ENCODE results near the gene AKR1B15.
"Not testable (repeated sequence)": the region's sequence is repeated elsewhere in the genome, so short reads cannot be mapped to it uniquely, and the experiment has no call there.

The AKR1B15 gene

GRCh38 chr7:134520130-134520529 is 28.8 kb upstream of the AKR1B15 start:
- no peaks in the 10 kb centered on the region for H3K4me1 Mint-ChIP-seq (ENCODE audit: low read depth in 2 of 2)
- no peak overlapping the region for H3K4me3 Mint-ChIP-seq
- no peak overlapping the region for H3K27ac Mint-ChIP-seq
- H3K27me3 Mint-ChIP-seq, result peaks cover 38 to 71% of the 10 kb centered on the region in 2 donors
- DNase-seq (no peak), ATAC-seq (replicated peaks) (no peak)
- H3K9me3 Mint-ChIP-seq, result no peaks in the 10 kb centered on the region
- H3K36me3 Mint-ChIP-seq (ENCODE audit: insufficient read depth), result no peaks in the 10 kb centered on the region

GRCh38 chr7:134522601-134523000 is 26.3 kb upstream of the AKR1B15 start:
- H3K27ac Mint-ChIP-seq, result no peak overlapping the region
- H3K4me3 Mint-ChIP-seq, result no peak overlapping the region
- peaks cover 37 to 67% of the 10 kb centered on the region in 2 donors for H3K27me3 Mint-ChIP-seq
- H3K9me3 Mint-ChIP-seq, result no peaks in the 10 kb centered on the region
- H3K4me1 Mint-ChIP-seq (ENCODE audit: low read depth in 2 of 2), result no peaks in the 10 kb centered on the region
- DNase-seq (no peak), ATAC-seq (replicated peaks) (no peak)
- H3K36me3 Mint-ChIP-seq (ENCODE audit: insufficient read depth), result no peaks in the 10 kb centered on the region

- H3K36me3 Mint-ChIP-seq (ENCODE audit: insufficient read depth); H3K4me1 Mint-ChIP-seq (ENCODE audit: low read depth in 2 of 2); H3K27ac Mint-ChIP-seq; H3K9me3 Mint-ChIP-seq; DNase-seq; ATAC-seq (replicated peaks); H3K4me3 Mint-ChIP-seq: not testable (repeated sequence)
- H3K27me3 Mint-ChIP-seq, result peaks cover 47 to 69% of the 10 kb centered on the region in 2 donors
Measured at GRCh38 chr7:134525449-134525848, 23.5 kb upstream of the AKR1B15 start.

- not testable (repeated sequence) for H3K9me3 Mint-ChIP-seq; DNase-seq; ATAC-seq (replicated peaks); H3K4me3 Mint-ChIP-seq; H3K4me1 Mint-ChIP-seq (ENCODE audit: low read depth in 2 of 2); H3K27ac Mint-ChIP-seq; H3K36me3 Mint-ChIP-seq (ENCODE audit: insufficient read depth)
- peaks cover 47 to 71% of the 10 kb centered on the region in 2 donors for H3K27me3 Mint-ChIP-seq
Measured at GRCh38 chr7:134526552-134527248, 22.2 kb upstream of the AKR1B15 start.

DNA sequence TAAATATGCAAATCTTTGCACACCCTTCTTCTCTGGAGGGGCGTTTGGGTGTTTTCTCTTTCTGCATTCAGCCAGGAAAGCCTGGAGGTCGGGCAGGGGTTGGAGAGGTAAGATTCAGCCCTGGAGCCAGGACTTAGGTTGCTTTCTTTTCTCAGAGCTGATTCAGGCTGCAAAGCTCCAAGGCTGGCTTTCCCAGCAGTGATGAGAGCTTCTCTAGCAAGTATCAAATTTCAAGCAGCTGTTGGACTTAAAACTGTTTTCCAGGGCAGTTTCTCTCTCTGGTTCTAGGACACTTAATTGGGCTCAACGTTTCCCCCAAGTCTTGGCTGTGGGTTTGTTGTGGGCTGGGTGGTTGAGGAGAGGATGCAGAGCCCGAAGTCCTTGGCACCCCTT is 20.9 kb upstream of the AKR1B15 start:
- ATAC-seq (replicated peaks), result no peak
- Mint-ChIP-seq H3K4me3 (no peak overlapping the region), H3K27me3 (peaks cover 48 to 72% of the 10 kb centered on the region in 2 donors), H3K27ac (no peak overlapping the region), H3K9me3 (no peaks in the 10 kb centered on the region), H3K36me3 (ENCODE audit: insufficient read depth) (no peaks in the 10 kb centered on the region), H3K4me1 (ENCODE audit: low read depth in 2 of 2) (no peaks in the 10 kb centered on the region)
- DNase-seq, result no peak

DNA sequence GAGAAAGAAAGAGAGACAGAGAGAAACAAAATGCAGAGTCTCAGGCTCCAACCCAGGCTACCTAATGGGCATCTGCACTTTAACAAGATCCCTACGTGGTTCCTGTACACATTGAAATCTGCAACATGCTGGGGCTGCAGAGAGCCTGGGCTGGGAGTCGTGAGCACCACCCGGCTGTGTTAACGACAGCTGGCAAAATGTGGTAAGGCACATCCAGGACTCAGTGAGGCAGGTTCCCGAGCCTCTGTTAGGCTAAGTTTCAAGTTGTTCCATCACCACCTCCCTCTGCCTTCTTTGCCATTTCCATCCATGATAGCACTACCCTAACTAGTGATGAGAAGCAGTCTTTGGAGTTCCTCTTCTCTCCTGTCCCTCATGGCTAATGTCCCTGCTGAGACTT is 20.2 kb upstream of the AKR1B15 start:
- H3K27me3 Mint-ChIP-seq, result peaks cover 46 to 78% of the 10 kb centered on the region in 2 donors
- H3K4me3 Mint-ChIP-seq, result no peak overlapping the region
- no peak for DNase-seq
- ATAC-seq (replicated peaks), result no peak
- no peaks in the 10 kb centered on the region for H3K9me3 Mint-ChIP-seq
- no peaks in the 10 kb centered on the region for H3K36me3 Mint-ChIP-seq (ENCODE audit: insufficient read depth)
- H3K27ac Mint-ChIP-seq, result no peak overlapping the region
- H3K4me1 Mint-ChIP-seq (ENCODE audit: low read depth in 2 of 2), result no peaks in the 10 kb centered on the region

- DNase-seq (no peak), ATAC-seq (replicated peaks) (no peak)
- no peaks in the 10 kb centered on the region for H3K36me3 Mint-ChIP-seq (ENCODE audit: insufficient read depth)
- no peak overlapping the region for H3K4me3 Mint-ChIP-seq
- peaks cover 31 to 68% of the 10 kb centered on the region in 2 donors for H3K27me3 Mint-ChIP-seq
- no peak overlapping the region for H3K27ac Mint-ChIP-seq
- no peaks in the 10 kb centered on the region for H3K4me1 Mint-ChIP-seq (ENCODE audit: low read depth in 2 of 2)
- H3K9me3 Mint-ChIP-seq, result no peaks in the 10 kb centered on the region
Measured at GRCh38 chr7:134530460-134530859, 18.4 kb upstream of the AKR1B15 start.

GRCh38 chr7:134532180-134532953 is 16.5 kb upstream of the AKR1B15 start:
- no peaks in the 10 kb centered on the region for H3K9me3 Mint-ChIP-seq
- H3K27ac Mint-ChIP-seq, result no peak overlapping the region
- no peaks in the 10 kb centered on the region for H3K36me3 Mint-ChIP-seq (ENCODE audit: insufficient read depth)
- ATAC-seq (replicated peaks) (no peak), DNase-seq (no peak)
- H3K27me3 Mint-ChIP-seq, result peaks cover 24 to 70% of the 10 kb centered on the region in 2 donors
- no peak overlapping the region for H3K4me3 Mint-ChIP-seq
- no peaks in the 10 kb centered on the region for H3K4me1 Mint-ChIP-seq (ENCODE audit: low read depth in 2 of 2)

GRCh38 chr7:134532954-134533218 is 16.0 kb upstream of the AKR1B15 start:
- Mint-ChIP-seq H3K4me1 (ENCODE audit: low read depth in 2 of 2) (no peaks in the 10 kb centered on the region), H3K36me3 (ENCODE audit: insufficient read depth) (no peaks in the 10 kb centered on the region), H3K4me3 (no peak overlapping the region), H3K27me3 (peaks cover 24 to 68% of the 10 kb centered on the region in 2 donors), H3K27ac (no peak overlapping the region), H3K9me3 (no peaks in the 10 kb centered on the region)
- DNase-seq, result no peak
- no peak for ATAC-seq (replicated peaks)

DNA sequence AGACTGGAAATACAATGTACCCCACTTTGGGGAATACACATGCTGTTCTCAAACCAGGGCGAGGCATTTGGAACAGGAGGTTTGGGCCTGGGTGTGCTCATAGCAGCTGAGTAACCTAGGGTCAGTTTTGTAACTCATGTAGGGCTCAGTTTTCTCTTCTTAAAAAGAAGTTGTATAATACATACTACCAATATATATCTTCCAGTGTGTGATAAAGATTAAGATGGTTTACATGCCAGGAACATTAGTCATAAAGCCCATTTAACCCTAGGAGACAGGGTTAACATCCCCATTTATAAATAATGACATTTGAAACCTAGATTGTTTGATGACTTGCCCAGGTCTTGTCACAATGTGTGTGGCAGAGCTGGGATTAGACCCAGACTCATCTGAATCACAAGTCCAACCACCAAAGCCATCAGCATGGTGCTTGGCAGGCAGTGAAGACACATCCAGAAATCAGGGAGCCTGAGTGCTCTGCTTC is 15.6 kb upstream of the AKR1B15 start:
- H3K9me3 Mint-ChIP-seq, result no peaks in the 10 kb centered on the region
- H3K27me3 Mint-ChIP-seq, result peaks cover 24 to 68% of the 10 kb centered on the region in 2 donors
- ATAC-seq (replicated peaks) (no peak), DNase-seq (no peak)
- H3K4me1 Mint-ChIP-seq (ENCODE audit: low read depth in 2 of 2), result no peaks in the 10 kb centered on the region
- no peak overlapping the region for H3K27ac Mint-ChIP-seq
- H3K36me3 Mint-ChIP-seq (ENCODE audit: insufficient read depth), result no peaks in the 10 kb centered on the region
- H3K4me3 Mint-ChIP-seq, result no peak overlapping the region

DNA sequence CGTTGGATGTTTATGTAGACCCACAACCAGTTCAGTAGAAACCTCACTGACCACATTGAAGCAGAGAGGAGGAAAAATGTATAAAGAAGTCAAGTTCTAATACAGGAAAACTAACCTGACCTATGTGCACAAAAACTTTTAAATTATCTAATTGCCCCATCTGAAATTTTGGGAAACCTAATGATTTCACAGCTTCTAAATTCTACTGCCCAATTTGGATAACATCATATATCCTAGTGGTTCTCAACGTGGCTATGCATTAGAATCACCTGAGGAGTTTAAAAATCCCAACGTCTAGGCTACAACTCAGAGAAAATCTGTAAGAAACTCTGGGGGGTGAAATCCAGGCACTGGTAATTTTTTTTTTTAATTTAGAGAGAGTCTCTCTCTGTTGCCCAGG is 14.3 kb upstream of the AKR1B15 start:
- H3K27me3 Mint-ChIP-seq, result peaks cover 26 to 68% of the 10 kb centered on the region in 2 donors
- no peak overlapping the region for H3K27ac Mint-ChIP-seq
- no peak for ATAC-seq (replicated peaks)
- no peaks in the 10 kb centered on the region for H3K36me3 Mint-ChIP-seq (ENCODE audit: insufficient read depth)
- H3K4me3 Mint-ChIP-seq, result no peak overlapping the region
- H3K4me1 Mint-ChIP-seq (ENCODE audit: low read depth in 2 of 2), result no peaks in the 10 kb centered on the region
- no peaks in the 10 kb centered on the region for H3K9me3 Mint-ChIP-seq
- DNase-seq, result no peak

DNA sequence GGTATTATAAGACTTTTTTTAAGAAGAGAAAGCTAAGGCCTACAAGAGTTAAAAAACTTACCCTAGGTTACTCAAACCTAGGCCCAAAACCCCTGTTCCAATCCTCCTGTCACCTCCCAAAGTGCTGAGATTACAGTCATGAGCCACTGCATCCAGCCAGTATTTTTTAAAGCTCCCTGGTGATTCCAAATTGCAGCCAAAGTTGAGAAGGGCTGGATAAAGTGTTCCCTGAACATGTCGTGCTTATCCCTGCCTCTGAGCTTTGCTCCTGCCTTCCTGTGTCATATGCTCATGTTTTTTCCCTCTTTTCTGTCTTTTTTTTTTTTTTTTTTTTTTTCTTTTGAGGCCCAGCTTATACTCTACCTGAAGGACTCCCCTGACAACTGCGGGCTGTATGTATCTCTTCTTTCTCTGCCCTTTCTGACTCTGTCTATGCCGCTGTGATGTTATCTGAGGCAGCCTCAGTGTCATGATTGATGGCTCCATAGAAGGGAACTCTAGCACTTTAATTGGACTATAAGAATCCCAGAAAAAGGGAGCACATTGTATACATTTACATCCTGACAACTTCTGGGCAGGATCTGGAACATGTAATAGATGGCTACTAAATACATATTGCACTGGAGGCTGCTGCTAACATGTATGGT is 13.5 kb upstream of the AKR1B15 start:
- H3K4me1 Mint-ChIP-seq (ENCODE audit: low read depth in 2 of 2), result no peaks in the 10 kb centered on the region
- no peak overlapping the region for H3K27ac Mint-ChIP-seq
- no peak for DNase-seq
- no peak overlapping the region for H3K4me3 Mint-ChIP-seq
- H3K9me3 Mint-ChIP-seq, result no peaks in the 10 kb centered on the region
- H3K36me3 Mint-ChIP-seq (ENCODE audit: insufficient read depth), result no peaks in the 10 kb centered on the region
- no peak for ATAC-seq (replicated peaks)
- peaks cover 22 to 63% of the 10 kb centered on the region in 2 donors for H3K27me3 Mint-ChIP-seq

DNA sequence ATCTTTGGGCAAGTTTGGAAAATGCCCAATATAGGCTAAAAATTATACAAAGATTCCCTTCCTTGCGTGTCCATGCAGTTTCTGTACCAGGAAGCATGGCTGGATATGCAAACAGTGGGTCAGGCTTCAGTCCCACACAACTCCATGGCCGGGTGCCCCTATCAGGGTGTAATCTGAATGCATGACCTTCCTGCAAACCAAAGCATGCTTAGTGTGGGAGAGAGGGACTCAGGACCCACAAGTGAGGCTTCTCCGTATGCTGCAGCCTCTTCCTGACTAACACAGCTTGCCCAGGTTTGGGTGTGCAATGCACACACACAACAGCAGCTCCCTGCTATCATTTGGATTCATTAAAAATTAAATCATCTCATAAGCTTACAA is 13.0 kb upstream of the AKR1B15 start:
- Mint-ChIP-seq H3K27ac (no peak overlapping the region), H3K27me3 (peaks cover 25 to 67% of the 10 kb centered on the region in 2 donors), H3K4me3 (no peak overlapping the region), H3K36me3 (ENCODE audit: insufficient read depth) (no peaks in the 10 kb centered on the region), H3K9me3 (no peaks in the 10 kb centered on the region), H3K4me1 (ENCODE audit: low read depth in 2 of 2) (no peaks in the 10 kb centered on the region)
- ATAC-seq (replicated peaks), result no peak
- DNase-seq, result no peak

- H3K9me3 Mint-ChIP-seq; H3K4me3 Mint-ChIP-seq; H3K27ac Mint-ChIP-seq; DNase-seq; H3K4me1 Mint-ChIP-seq (ENCODE audit: low read depth in 2 of 2); H3K36me3 Mint-ChIP-seq (ENCODE audit: insufficient read depth); ATAC-seq (replicated peaks): not testable (repeated sequence)
- H3K27me3 Mint-ChIP-seq, result peaks cover 31 to 72% of the 10 kb centered on the region in 2 donors
Measured at GRCh38 chr7:134536558-134536957, 12.4 kb upstream of the AKR1B15 start.
